Psoas muscle (tissue), 8 donors: ENCODE measurements around the gene OSBP2. TPM values are rescaled to one million over a fixed set of nuclear protein-coding genes. Genes with fewer than 3 reads are reported as not detected.

ENCODE experiments used
- ATAC-seq, 4 donors: fragments of 200-7000 bp; cut with Tn5 transposase; one replicate each; pipeline ENCODE4 v1.9.1; 2020; ENCODE audit warnings: moderate library complexity in 3 of 4, mild to moderate bottlenecking in 2 of 4
- DNase-seq, 2 donors: peaks; one replicate each; pipeline ENCODE4 v3.0.0-alpha.2; 2020
- H3K27ac ChIP-seq: fragments of 200-600 bp; one replicate; pipeline ENCODE4 v1.8.0; 2022
- H3K27me3 ChIP-seq, 3 donors: fragments of 200-600 bp in 1 of 3; one replicate each; pipeline versions ENCODE4 v1.6.1 to v1.8.0; 2013 to 2022; ENCODE audit warnings: low read length in 2 of 3, mild to moderate bottlenecking in 2 of 3, moderate library complexity in 1 of 3; ENCODE audit not compliant: insufficient read depth in 3 of 3
- H3K36me3 ChIP-seq, 2 donors: fragments of 200-600 bp in 1 of 2; one replicate each; pipeline versions ENCODE4 v1.6.1 to v1.8.0; 2013 to 2022; ENCODE audit warnings: low read depth in 1 of 2, mild to moderate bottlenecking in 1 of 2, moderate library complexity in 1 of 2; ENCODE audit not compliant: insufficient read depth in 1 of 2
- H3K4me1 ChIP-seq: fragments of 200-600 bp; one replicate; pipeline ENCODE4 v1.8.0; 2022
- H3K4me3 ChIP-seq: fragments of 200-600 bp; one replicate; pipeline ENCODE4 v1.8.0; 2022; ENCODE audit warnings: mild to moderate bottlenecking
- H3K9me3 ChIP-seq: fragments of 200-600 bp; one replicate; pipeline ENCODE4 v1.8.0; 2022
- whole genome bisulfite sequencing, 3 donors: extraction: QIAGEN DNeasy Blood & Tissue Kit; methylation state at CpG; one replicate each; pipeline versions ENCODE4 v1.1.6 to v1.1.7; 2013; 5-methylcytosine and 5-hydroxymethylcytosine counted together
- intact Hi-C, 2 donors: fragments of 100-400 bp; cut with DNase I; formaldehyde crosslinking; loops; one replicate each; pipeline versions ENCODE4 v1.11.0 to v1.14.2; 2022
- polyA plus RNA-seq, 3 donors: library from polyadenylated mRNA; stranded (reverse); fragments of 200-250 nt; gene quantifications; one replicate each; pipeline ENCODE4 v1.2.3, GENCODE V29; 2013
- total RNA-seq, 4 donors: library from RNA; stranded (reverse); fragmentation: NEBNext Ultra II Directional in 2 of 4; extraction: Animal tissue kit (Norgen Biotek cat#: 25700) in 2 of 4; gene quantifications; one replicate each; pipeline versions ENCODE4 v1.2.1 to v1.2.4, GENCODE V29; 2021 to 2023
- TF ChIP-seq, protein P1 (sequence below): fragments of 200-600 bp; IDR thresholded peaks from one replicate; pipeline ENCODE4 v1.8.0; 2022; ENCODE audit warnings: antibody characterized with exemption
- donor health status: healthy with polysubstance abuse.
- donor health status: DM: no; HTN: no; CAD: no; lungs with moderate emphysema.
- donor health status: Bipolar disorder and iron deficiency.
- donor health status: healthy.
- donor health status: DM: yes; HTN: yes; CAD: no.
- donor health status: DM: no; HTN: no; CAD: no.
- donor health status: DM: no; HTN: no; CAD: no.
- donor health status: DM: yes; HTN: yes; CAD: no.

Gene OSBP2
- total and polyA plus RNA-seq, 7 donors = 0.27 to 8.2 (median 2.5) TPM

DNA sequence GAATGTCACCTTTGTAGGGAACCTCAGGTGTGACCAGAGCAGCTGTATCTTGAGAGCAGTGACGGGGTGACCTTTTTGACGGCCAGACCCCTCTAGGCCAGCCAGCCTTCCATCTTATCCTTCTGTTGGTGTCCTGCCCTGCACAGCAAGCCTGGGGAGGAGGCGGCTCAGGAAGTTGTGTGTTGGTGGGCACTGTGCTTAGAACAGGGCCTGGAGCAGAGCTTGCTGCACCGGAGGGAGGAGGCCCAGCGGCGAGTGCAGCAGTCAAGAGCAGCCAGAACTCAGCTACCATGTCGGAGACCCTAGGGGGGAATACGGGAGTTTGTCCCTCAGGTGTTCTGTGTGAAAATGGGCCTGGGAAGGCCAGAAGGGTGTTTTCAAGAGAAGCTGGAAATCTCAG is 129.4 kb downstream of the OSBP2 start:
- Histone ChIP-seq H3K27ac (no peak overlapping the region), H3K9me3 (no peaks in the 10 kb centered on the region), H3K4me3 (no peak overlapping the region), H3K4me1 (peaks cover 10% of the 10 kb centered on the region), H3K27me3 (peaks cover 0 to 28% (median 3%) of the 10 kb centered on the region in 3 donors), H3K36me3 (no peaks in the 10 kb centered on the region)
- no peak for DNase-seq
- intact Hi-C loops = no loop called here
- TF ChIP-seq, protein P1, sequence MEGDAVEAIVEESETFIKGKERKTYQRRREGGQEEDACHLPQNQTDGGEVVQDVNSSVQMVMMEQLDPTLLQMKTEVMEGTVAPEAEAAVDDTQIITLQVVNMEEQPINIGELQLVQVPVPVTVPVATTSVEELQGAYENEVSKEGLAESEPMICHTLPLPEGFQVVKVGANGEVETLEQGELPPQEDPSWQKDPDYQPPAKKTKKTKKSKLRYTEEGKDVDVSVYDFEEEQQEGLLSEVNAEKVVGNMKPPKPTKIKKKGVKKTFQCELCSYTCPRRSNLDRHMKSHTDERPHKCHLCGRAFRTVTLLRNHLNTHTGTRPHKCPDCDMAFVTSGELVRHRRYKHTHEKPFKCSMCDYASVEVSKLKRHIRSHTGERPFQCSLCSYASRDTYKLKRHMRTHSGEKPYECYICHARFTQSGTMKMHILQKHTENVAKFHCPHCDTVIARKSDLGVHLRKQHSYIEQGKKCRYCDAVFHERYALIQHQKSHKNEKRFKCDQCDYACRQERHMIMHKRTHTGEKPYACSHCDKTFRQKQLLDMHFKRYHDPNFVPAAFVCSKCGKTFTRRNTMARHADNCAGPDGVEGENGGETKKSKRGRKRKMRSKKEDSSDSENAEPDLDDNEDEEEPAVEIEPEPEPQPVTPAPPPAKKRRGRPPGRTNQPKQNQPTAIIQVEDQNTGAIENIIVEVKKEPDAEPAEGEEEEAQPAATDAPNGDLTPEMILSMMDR = no peak
- no peak for ATAC-seq
- 89 to 90% (median 90%) methylated on average over 8 of the region's 8 CpGs for WGBS, 3 donors

DNA sequence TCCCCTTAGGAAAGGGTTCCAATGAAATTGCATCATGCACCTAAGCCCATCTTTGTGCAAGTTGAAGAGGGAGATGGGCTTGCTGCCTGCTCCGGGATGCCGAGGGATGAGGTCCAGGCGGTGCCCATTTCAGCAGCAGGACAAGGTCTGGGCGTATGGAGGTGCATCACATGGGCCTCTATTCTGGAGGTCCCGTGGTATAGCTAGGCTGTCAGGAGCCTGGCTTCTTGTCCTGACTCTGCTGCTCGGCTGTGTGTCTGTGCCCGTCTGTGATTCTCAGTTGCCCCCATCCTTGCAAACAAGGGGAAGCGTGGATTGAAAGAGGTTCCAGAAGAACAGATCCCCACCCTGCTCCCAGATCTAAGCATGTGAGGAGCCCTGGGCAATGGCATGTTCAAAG is 130.0 kb downstream of the OSBP2 start:
- TF ChIP-seq, protein P1 = no peak
- H3K4me1 ChIP-seq = peaks cover 10% of the 10 kb centered on the region
- H3K36me3 ChIP-seq = no peaks in the 10 kb centered on the region
- DNase-seq (no peak), ATAC-seq (no peak)
- WGBS, 3 donors = 87 to 93% (median 91%) methylated on average over 8 of the region's 8 CpGs
- no peak overlapping the region for H3K27ac ChIP-seq
- peaks cover 0 to 28% (median 3%) of the 10 kb centered on the region in 3 donors for H3K27me3 ChIP-seq
- no peak overlapping the region for H3K4me3 ChIP-seq
- H3K9me3 ChIP-seq = no peaks in the 10 kb centered on the region
- intact Hi-C loops = no loop called here

DNA sequence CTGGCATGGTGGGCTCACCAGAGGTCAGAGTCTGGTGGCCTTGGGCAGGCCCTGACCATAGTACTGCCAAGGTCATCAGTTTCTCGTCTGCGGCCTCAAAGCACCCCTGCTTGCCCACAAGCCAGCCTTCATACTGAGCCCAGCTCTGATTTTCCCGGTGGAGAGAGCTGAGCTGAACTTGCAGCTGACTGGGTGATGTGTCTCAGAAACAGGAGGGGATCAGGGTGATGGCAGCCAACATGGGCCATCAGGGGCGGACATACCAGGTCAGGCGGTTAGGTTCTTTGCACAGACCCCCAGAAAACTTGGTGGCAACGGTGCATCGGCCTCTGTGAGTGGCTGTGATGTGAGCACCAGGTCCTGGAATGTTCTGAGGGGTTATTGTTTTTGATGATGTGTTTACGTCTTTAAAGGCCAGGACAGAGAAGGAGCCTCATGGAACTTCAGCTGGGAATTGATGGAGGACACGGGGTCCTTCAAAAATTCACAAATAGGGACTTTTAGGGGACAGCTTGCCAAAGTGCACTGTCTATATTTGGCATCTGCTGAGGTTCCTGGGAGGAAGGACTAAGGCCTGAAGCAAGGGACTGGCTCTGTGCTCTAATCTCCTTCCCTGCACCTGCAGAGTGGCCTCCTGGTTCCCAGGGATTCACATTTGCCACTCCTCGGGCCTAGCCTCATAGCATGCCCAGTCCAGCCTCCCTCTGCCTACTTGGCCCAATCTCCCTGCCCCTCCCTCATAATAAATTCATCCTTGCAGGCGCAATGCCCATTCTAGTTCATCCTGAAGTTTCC is 131.2 kb downstream of the OSBP2 start:
- DNase-seq (no peak), ATAC-seq (no peak)
- H3K27me3 ChIP-seq = peaks cover 0 to 16% (median 3%) of the 10 kb centered on the region in 3 donors
- H3K27ac ChIP-seq = no peak overlapping the region
- H3K4me3 ChIP-seq = no peak overlapping the region
- H3K9me3 ChIP-seq = no peaks in the 10 kb centered on the region
- intact Hi-C loops = no loop called here
- H3K4me1 ChIP-seq = peaks cover 10% of the 10 kb centered on the region
- TF ChIP-seq, protein P1 = no peak
- 81 to 86% (median 83%) methylated on average over 11 of the region's 11 CpGs for WGBS, 3 donors
- H3K36me3 ChIP-seq = no peaks in the 10 kb centered on the region

DNA sequence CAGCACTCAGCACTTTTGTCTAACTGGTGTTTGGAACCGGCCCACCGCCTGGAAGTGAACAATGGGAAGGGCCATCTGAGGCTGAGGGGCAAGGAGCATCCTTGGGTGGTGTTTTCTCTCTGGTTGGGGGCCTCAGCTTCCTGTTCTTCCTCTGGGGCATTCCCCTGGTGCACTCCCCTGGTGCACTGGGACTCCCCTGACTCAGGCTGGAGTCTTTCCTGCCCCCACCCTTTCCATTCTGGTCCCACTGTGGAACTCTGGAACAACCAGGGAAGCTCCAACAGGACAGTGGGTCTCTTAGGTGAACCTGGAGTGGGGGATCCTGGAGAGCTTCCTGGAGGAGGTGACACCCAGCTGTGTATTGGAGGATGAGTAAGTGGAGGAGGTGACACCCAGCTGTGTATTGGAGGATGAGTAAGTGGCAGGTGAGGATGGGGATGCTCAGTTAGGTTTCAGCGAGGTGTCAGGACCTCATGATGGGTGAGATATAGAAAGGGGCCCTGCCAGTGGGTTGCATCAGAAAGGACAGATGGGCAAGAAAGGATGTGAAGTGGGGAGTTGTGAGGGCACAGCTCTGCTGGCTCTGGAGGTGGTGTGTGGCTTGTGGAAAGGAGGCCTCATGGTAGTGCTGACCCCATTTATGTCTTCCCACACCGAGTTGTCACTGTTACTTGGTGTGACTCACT is 132.1 kb downstream of the OSBP2 start:
- intact Hi-C loops = no loop called here
- no peak overlapping the region for H3K4me3 ChIP-seq
- DNase-seq (no peak), ATAC-seq (no peak)
- WGBS, 3 donors = 78 to 88% (median 86%) methylated on average over 4 of the region's 4 CpGs
- no peaks in the 10 kb centered on the region for H3K9me3 ChIP-seq
- H3K36me3 ChIP-seq = no peaks in the 10 kb centered on the region
- H3K27ac ChIP-seq = no peak overlapping the region
- TF ChIP-seq, protein P1 = no peak
- peaks cover 9% of the 10 kb centered on the region for H3K4me1 ChIP-seq
- H3K27me3 ChIP-seq = peaks cover 0 to 9% (median 3%) of the 10 kb centered on the region in 3 donors
